HG03280 (cell line): ENCODE data around the gene ARMCX2.
"Not testable (repeated sequence)": the region's sequence is repeated elsewhere in the genome, so short reads cannot be mapped to it uniquely, and the experiment has no call there.

Source experiments
- ATAC-seq: cut with Tn5 transposase; IDR thresholded peaks from one replicate; pipeline ENCODE4 v1.9.1; 2021; ENCODE audit warnings: mild to moderate bottlenecking, moderate library complexity; ENCODE audit not compliant: unreplicated experiment

The ARMCX2 gene

GRCh38 chrX:101659601-101660063 lies at the start of gene ARMCX2:
Gene ARMCX2 (minus strand): TSS chrX:101659850. CDS start chrX:101657588, 2,262 bp downstream.
- peak; percentile 74 for ATAC-seq

GRCh38 chrX:101709384-101709783 lies 49.7 kb upstream of the ARMCX2 start:
- no peak for ATAC-seq

GRCh38 chrX:101708163-101708562 lies 48.5 kb upstream of the ARMCX2 start:
- no peak for ATAC-seq

GRCh38 chrX:101693476-101693875 lies 33.8 kb upstream of the ARMCX2 start:
- ATAC-seq = peak; percentile 65

GRCh38 chrX:101691835-101692234 lies 32.2 kb upstream of the ARMCX2 start:
- ATAC-seq = no peak

GRCh38 chrX:101686574-101686973 lies 26.9 kb upstream of the ARMCX2 start:
- no peak for ATAC-seq

- ATAC-seq = no peak
Measured at GRCh38 chrX:101685923-101686322, 26.3 kb upstream of the ARMCX2 start.

- no peak for ATAC-seq
Measured at GRCh38 chrX:101682723-101683122, 23.1 kb upstream of the ARMCX2 start.

- ATAC-seq = peak; percentile 89
Measured at GRCh38 chrX:101677028-101677427, 17.4 kb upstream of the ARMCX2 start.

GRCh38 chrX:101676571-101676970 lies 16.9 kb upstream of the ARMCX2 start:
- peak; percentile 44 for ATAC-seq

- no peak for ATAC-seq
Measured at GRCh38 chrX:101668143-101668542, 8.5 kb upstream of the ARMCX2 start.

GRCh38 chrX:101658661-101659491 lies 774 bp downstream of the ARMCX2 start:
- no peak for ATAC-seq

- ATAC-seq = no peak
Measured at GRCh38 chrX:101657495-101657894, 2.2 kb downstream of the ARMCX2 start.

- no peak for ATAC-seq
Measured at GRCh38 chrX:101656817-101657216, 2.8 kb downstream of the ARMCX2 start.

- ATAC-seq = no peak
Measured at GRCh38 chrX:101655534-101655933, 4.1 kb downstream of the ARMCX2 start.

- not testable (repeated sequence) for ATAC-seq
Measured at GRCh38 chrX:101647716-101648115, 11.9 kb downstream of the ARMCX2 start.

GRCh38 chrX:101642093-101642492 lies 17.6 kb downstream of the ARMCX2 start:
- ATAC-seq = no peak

GRCh38 chrX:101639583-101639982 lies 20.1 kb downstream of the ARMCX2 start:
- ATAC-seq = no peak

- no peak for ATAC-seq
Measured at GRCh38 chrX:101619364-101619763, 40.3 kb downstream of the ARMCX2 start.

GRCh38 chrX:101617211-101618191 lies 42.1 kb downstream of the ARMCX2 start, which contains the start of gene ARMCX6:
Gene ARMCX6 (minus strand): TSS chrX:101618000. CDS start chrX:101616620, 1,380 bp downstream.
- peak; percentile 94 for ATAC-seq

GRCh38 chrX:101605728-101606127 lies 53.9 kb downstream of the ARMCX2 start:
- ATAC-seq = no peak
